Activated T-cell treated with anti-CD3 and anti-CD28 coated beads, Interleukin-2, amount 50 U/mL, for 4 hours (primary cell): ENCODE data around the gene C2orf15. TPM values are rescaled to one million over a fixed set of nuclear protein-coding genes. Genes with fewer than 3 reads are reported as not detected.

ENCODE experiments used
- ATAC-seq, 2 donors: fragments of 200-7000 bp; cut with Tn5 transposase; one replicate each; pipeline ENCODE4 v1.10.0; 2021
- DNase-seq: peaks from one replicate; pipeline ENCODE4 v3.0.0-alpha.2; 2020
- H3K27me3 Mint-ChIP-seq: one replicate; pipeline ENCODE4 v1.8.0; 2021; ENCODE audit warnings: low read depth, mixed read lengths
- H3K36me3 Mint-ChIP-seq: one replicate; pipeline ENCODE4 v1.8.0; 2022; ENCODE audit warnings: mixed read lengths; ENCODE audit not compliant: insufficient read depth
- H3K4me1 Mint-ChIP-seq: one replicate; pipeline ENCODE4 v1.8.0; 2021; ENCODE audit warnings: low read depth, mixed read lengths
- H3K4me3 Mint-ChIP-seq: one replicate; pipeline ENCODE4 v1.8.0; 2021; ENCODE audit warnings: mild to moderate bottlenecking, moderate library complexity, mixed read lengths
- H3K9me3 Mint-ChIP-seq: one replicate; pipeline ENCODE4 v1.8.0; 2021; ENCODE audit warnings: mixed read lengths
- total RNA-seq, 3 donors: library from RNA; stranded (reverse); gene quantifications; one replicate each; pipeline ENCODE4 v1.2.1, GENCODE V29; 2021

Gene C2orf15
- total RNA-seq, 3 donors from 2014 or later = 0.19 to 0.40 (median 0.37) TPM

DNA sequence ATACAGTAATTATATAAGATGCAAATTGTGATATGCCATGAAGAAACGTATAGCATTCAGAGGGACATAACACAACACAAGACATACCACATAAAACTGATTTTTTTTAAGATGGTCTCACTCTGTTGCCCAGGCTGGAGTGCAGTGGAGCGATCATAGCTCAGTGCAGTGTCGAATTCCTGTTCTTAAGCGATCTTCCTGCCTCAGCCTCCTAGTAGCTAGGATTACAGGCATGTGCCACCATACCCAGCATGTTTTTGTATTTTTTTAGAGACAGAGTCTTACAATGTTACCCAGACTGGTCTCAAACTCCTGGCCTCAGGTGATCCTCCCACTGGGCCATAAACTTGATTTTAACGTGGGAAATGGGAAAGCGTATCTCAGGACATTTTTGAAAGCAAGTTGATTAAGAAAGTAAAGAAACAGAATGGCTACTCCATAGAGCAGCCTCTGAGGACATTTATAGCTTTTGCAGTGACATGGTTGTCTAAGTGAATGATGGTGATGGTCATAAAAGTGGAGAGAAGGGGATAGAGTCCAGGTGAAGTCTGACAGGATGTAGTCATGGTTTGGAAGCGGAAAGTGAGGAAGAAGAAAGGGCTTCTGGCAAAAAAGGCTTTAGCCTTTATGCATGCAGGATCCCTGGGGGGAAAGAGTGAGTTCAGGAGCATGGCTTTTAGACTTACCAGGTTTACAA lies 10.8 kb downstream of the C2orf15 start:
- no peak for DNase-seq
- Mint-ChIP-seq H3K9me3 (no peaks in the 10 kb centered on the region), H3K27me3 (no peaks in the 10 kb centered on the region), H3K4me3 (no peak overlapping the region), H3K36me3 (peaks cover 6% of the 10 kb centered on the region), H3K4me1 (peaks cover 26% of the 10 kb centered on the region)
- ATAC-seq = no peak

DNA sequence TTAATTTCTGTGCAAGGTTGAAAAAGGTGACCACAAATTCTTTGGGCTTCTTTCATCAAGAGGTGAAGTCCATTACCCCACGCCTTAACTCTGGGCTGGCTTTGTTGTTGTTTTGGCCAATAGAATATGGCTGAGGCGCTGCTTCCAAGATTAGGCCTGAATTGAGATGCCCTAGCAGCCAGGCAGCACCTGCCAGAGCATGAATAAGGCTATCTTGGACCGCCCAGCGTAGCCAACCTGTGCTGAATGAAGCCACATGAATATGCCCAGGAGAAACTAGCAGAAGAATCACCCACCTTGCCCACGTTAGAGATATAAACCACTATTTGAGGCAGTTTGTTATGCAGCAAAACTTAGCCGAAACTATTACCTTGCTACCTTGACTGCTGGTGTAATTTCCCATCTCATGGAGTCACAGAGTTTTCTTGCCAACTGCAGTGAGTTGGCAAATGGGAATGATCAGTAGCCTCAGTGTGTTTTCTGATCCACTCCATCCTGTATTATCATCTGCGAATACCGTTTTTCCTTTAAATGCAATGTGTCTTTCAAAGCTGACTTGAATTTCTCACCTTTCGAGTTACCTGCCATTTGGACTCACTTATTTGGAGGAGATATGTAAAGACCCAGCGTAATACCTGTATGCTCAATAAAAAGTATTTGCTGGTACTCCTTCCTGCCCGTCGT lies 12.6 kb downstream of the C2orf15 start:
- H3K4me3 Mint-ChIP-seq = no peak overlapping the region
- ATAC-seq (no peak), DNase-seq (no peak)
- peaks cover 32% of the 10 kb centered on the region for H3K4me1 Mint-ChIP-seq
- no peaks in the 10 kb centered on the region for H3K27me3 Mint-ChIP-seq
- H3K36me3 Mint-ChIP-seq = peaks cover 16% of the 10 kb centered on the region
- no peaks in the 10 kb centered on the region for H3K9me3 Mint-ChIP-seq

DNA sequence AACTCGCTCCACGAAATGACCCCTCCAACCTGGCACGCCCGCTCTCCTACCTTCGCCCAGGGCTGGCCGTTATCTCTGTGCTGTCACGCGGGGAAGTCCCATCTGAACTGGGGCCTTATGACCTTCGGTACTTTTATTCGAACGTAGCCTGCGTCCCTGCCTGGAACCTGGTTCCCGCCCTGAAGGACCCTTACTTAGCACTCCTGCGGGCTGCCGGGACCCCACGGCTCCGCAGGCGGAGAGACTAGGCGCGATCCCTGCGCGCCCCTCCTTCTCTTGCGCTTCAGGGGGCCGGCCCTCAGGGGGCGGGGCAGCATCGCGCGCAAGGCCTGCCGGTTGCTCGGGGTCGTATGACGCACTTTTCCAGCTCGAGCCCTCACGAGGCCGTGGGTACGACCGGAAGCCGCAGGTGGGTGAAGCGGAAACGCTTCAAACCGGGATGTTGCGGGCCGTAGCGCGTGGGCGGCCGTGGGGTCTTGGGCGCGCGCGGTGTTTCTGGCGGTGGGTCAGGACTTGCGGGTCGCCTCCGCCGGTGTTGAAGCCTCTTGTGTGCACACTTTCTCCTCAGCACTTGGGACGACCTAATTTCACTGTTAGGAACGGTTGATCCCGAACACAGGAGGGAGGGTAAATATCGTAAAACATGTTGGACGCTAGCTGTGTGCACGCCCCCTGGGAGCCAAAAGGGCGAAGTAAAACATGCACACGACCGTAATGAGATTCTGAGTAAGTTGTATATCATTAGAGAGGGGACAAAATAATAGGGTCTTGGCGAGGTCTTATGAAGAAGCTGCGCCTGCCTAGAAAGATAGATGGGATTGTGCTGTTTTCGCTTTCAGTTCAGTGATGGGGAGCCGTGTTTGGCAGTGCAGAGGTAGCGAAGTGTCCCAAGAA lies 13.4 kb downstream of the C2orf15 start, which contains the start of the genes LIPT1 and TSGA10:
Gene LIPT1, plus strand, starts transcription at position 325 of the 894 bp plus-strand sequence. CDS start 6,991 bp downstream, outside the sequence.
Gene TSGA10, minus strand, starts transcription at position 300 of the 894 bp plus-strand sequence. CDS start 45,503 bp downstream, outside the sequence.
- H3K4me1 Mint-ChIP-seq = peaks cover 36% of the 10 kb centered on the region
- H3K4me3 Mint-ChIP-seq = no peak within 1 kb of the TSS
- peak; percentile 87 for DNase-seq

DNA sequence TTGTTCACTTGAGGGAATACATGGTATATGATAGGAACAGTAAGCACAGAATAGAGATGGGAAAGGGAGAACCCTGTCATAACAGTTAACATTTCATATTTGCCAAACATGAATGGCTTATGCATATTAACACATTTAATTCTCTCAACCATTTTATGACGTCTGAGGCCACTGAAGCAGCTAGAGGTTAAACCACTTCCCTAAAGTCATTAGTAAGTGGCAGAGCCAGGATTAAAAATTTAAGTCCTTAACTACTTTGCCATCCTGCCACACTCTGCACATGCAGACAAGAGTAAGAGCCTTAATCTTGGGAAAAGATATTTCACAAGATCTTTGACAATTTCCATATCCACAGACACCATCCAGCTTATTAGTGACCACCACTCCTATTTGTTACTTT lies 15.4 kb downstream of the C2orf15 start:
- DNase-seq = no peak
- Mint-ChIP-seq H3K27me3 (no peaks in the 10 kb centered on the region), H3K4me1 (peaks cover 31% of the 10 kb centered on the region), H3K9me3 (no peaks in the 10 kb centered on the region), H3K36me3 (peaks cover 17% of the 10 kb centered on the region), H3K4me3 (no peak overlapping the region)
- no peak for ATAC-seq

More for the DNA sequence above, 13.4 kb downstream of the C2orf15 start, which contains the start of the genes LIPT1 and TSGA10:
- Mint-ChIP-seq H3K36me3 (peaks cover 20% of the 10 kb centered on the region), H3K9me3 (no peaks in the 10 kb centered on the region), H3K27me3 (no peaks in the 10 kb centered on the region)
- ATAC-seq = peak; percentile 98 to 99

DNA sequence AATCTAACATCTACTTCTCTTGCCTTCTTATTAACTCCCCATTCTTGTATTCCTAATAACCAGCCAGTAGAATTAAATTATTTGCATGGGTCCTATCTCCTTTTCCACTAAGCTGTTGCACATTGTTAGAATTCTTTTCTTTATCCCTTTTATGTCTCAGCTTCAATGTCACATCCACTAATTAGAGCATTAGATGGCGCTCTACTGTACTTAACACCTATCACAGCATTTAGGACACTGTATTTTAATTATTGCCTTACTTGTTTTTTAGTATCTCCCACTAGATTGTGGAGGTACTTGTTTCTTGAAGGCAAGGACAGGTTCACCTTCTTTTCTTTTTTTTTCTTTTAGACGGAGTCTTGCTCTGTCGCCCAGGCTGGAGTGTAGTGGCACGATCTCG lies 17.1 kb downstream of the C2orf15 start:
- DNase-seq (no peak), ATAC-seq (no peak)
- Mint-ChIP-seq H3K4me3 (no peak overlapping the region), H3K27me3 (no peaks in the 10 kb centered on the region), H3K4me1 (peaks cover 33% of the 10 kb centered on the region), H3K9me3 (no peaks in the 10 kb centered on the region), H3K36me3 (peaks cover 24% of the 10 kb centered on the region)

DNA sequence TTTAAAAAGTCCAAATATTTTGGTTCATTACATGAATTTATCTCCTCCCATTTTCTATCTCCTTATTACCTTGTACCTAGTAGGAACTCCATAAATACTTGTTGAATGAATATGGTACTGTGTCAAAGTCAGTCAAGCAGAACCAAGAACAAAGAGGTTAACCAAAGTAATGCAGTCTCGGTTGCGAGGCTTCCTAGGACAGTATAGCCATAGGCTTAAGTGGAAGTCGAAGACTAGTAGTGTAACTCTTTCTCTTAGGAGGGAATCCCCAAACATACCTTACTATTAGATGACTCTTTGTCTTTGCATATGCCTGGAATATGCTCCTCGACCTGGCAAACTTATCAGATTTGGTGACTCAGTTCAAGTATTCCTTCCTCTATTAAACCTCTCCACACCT lies 18.1 kb downstream of the C2orf15 start:
- H3K4me3 Mint-ChIP-seq = no peak overlapping the region
- peaks cover 30% of the 10 kb centered on the region for H3K36me3 Mint-ChIP-seq
- H3K27me3 Mint-ChIP-seq = no peaks in the 10 kb centered on the region
- DNase-seq (no peak), ATAC-seq (no peak)
- H3K4me1 Mint-ChIP-seq = peaks cover 33% of the 10 kb centered on the region
- H3K9me3 Mint-ChIP-seq = no peaks in the 10 kb centered on the region

DNA sequence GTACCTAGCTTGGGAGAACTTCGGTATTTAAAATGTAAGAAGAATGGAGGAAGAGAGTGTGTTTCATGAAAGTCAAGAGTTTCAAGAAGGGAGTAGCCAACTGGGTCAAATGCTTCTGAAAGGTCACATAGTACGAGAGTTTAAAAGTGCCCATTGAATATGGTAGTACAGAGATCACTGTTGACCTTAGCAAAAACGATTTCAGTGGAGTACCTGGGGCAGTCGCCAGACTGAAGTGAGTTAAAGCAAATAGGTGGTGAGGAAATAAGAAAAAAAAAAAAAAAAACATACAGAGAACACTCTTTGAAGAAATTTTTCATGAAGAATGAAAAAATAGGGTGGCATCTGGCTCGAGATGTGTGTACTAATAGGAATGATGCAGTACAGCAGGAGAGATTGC lies 24.7 kb downstream of the C2orf15 start:
- ATAC-seq = no peak
- H3K36me3 Mint-ChIP-seq = peaks cover 43% of the 10 kb centered on the region
- DNase-seq = no peak

DNA sequence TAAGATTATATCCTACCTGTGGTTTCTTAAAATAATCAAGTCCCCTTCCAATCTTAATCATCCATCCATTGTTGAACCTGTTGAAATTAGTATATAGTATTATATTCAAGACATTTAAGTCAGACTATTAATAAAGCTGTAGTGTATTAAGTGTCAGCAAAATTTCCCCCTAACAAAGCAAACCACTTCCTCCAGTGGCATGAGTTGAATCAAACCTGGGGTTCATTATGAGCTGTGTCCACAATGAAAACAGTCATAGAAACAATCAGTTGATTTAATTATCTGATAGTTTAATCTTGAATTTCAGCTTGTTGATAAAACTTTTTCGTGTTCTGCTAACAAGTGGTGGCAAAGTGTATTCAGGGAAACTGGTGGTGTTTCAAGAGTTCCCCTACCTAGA lies 28.0 kb downstream of the C2orf15 start:
- ATAC-seq = no peak
- Mint-ChIP-seq H3K27me3 (no peaks in the 10 kb centered on the region), H3K9me3 (no peaks in the 10 kb centered on the region), H3K36me3 (peaks cover 38% of the 10 kb centered on the region), H3K4me3 (no peak overlapping the region), H3K4me1 (peaks cover 17% of the 10 kb centered on the region)
- no peak for DNase-seq

More for the DNA sequence above, 24.7 kb downstream of the C2orf15 start:
- Mint-ChIP-seq H3K27me3 (no peaks in the 10 kb centered on the region), H3K4me3 (no peak overlapping the region), H3K4me1 (peaks cover 12% of the 10 kb centered on the region), H3K9me3 (no peaks in the 10 kb centered on the region)

DNA sequence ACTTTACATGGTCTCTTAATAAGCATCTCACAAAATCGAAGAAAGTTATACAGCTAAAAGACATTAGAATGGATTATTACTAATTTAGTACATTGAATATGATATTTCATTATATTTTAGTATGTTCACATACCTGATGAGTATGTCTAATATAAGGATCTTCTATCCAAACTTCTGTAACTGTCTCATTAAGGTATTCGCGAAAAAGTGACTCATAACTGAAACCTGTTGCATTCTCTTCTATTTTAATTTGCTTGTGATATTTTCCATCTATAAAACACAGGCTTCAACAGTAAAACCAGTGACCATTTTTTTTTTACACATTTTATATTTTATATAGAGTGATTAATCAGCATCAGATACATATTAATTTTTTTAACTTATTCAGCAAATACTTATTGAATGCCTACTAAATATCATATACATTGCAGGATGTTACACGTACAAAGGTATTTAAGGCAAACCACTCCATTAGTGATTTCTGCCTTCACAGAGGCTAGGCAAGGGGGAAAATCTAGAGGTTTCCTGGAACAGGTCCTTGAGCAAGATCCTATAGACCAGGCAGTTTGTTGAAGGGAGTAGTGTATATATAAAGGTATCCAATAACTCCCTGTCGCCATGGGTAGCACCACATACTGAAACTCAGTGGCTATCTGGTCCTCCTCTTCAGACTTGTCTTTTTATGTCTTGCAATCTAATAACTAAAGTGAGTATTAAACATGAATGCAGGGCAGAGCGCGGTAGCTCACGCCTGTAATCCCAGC lies 30.1 kb downstream of the C2orf15 start:
- Mint-ChIP-seq H3K4me3 (no peak overlapping the region), H3K27me3 (no peaks in the 10 kb centered on the region), H3K36me3 (peaks cover 27% of the 10 kb centered on the region), H3K9me3 (no peaks in the 10 kb centered on the region), H3K4me1 (peaks cover 30% of the 10 kb centered on the region)
- DNase-seq (no peak), ATAC-seq (no peak)

DNA sequence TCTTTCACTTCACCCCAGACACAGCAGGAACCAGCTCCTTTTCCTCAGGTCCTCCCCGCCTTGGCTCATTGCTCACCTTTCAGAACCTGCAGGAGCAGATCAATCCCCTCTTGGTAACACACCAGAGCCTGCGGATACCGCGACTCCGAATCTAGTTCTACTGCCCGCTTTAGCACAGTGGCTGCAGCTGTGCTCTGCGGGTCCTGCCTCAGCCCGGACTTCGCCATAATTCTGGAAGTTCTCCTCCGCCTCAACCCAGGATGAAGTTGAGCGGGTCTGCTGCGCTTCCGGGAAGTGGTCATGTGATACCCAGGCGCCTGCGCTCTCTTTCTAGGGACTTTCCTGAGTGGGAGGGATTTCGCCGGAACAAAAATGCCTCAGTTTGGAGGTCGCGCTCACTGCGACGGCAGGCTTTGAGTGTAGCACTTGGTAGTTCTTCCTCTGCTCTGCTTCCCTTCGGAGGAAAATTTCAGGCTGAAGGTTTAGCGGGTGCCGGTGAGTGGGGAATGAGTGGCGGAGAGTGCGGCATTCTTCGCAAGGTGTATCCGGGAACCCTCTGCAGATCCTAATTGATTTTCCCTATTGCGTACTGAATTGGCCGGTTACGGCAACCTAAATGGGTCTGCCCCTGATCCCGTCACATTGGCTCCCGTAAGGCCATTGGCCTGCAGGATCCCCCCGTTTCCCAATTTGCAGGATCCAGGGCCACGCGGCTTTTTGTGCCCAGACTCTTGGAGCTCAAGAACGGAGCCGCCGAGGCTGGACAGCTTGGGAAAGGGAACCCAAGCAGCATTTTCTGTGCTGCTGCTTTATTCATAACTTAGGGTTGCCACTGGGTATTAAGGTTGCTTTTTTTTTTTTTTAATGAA lies 39.5 kb downstream of the C2orf15 start, which contains the start of the genes MITD1 and MRPL30:
Gene MITD1, minus strand, starts transcription at position 304 of the 869 bp plus-strand sequence. Its CDS starts 77 bp downstream, at position 227.
Gene MRPL30, plus strand, starts transcription at position 430 of the 869 bp plus-strand sequence. CDS start 5,020 bp downstream, outside the sequence.
- ATAC-seq (peak; percentile 92 to 94), DNase-seq (peak; percentile 81)
- Mint-ChIP-seq H3K27me3 (no peaks in the 10 kb centered on the region), H3K4me3 (peak within 1 kb of the TSS; percentile 100), H3K4me1 (peaks cover 57% of the 10 kb centered on the region), H3K36me3 (peaks cover 14% of the 10 kb centered on the region), H3K9me3 (no peaks in the 10 kb centered on the region)

DNA sequence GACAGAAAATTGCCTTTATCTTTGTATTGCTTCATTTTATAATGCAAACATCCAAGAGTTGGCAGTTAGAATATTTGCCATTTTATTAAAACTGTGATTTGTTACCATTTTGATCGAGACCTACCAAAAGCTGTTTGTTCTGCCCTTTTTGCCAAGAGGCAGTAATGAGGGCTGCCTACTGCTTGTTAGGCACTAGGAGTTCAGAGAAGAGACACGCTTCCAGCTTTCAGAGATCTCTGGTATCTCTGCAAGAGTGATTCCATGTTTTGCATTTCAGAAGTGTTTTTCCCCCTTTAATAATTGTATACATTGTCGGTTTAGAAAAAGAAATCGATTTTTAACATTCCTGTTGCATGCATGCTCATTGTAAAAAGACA lies 40.1 kb downstream of the C2orf15 start:
- H3K36me3 Mint-ChIP-seq = peaks cover 14% of the 10 kb centered on the region

DNA sequence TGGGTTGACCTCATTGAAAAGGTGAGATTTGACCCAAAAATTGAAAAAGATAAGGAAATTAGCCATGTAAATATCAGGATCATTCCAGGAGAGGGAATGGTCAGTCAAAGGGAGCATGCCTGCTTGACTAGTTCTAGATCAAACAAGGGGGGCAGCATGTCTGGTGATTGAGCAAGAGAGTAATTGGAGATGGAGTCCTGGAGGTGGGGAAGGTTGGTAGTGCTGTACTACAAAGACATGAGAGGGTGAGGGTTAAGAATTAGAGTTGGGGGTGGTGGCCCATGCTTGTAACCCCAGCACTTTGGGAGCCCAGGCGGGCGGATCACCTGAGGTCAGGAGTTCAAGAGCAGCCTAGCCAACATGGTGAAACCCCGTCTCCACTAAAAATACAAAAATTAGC lies 41.5 kb downstream of the C2orf15 start:
- Mint-ChIP-seq H3K27me3 (no peaks in the 10 kb centered on the region), H3K4me3 (peak overlapping the region; percentile 100), H3K4me1 (peaks cover 47% of the 10 kb centered on the region), H3K36me3 (peaks cover 12% of the 10 kb centered on the region), H3K9me3 (no peaks in the 10 kb centered on the region)
- no peak for DNase-seq
- no peak for ATAC-seq

More for the DNA sequence above, 40.1 kb downstream of the C2orf15 start:
- Mint-ChIP-seq H3K4me1 (peaks cover 56% of the 10 kb centered on the region), H3K27me3 (no peaks in the 10 kb centered on the region), H3K9me3 (no peaks in the 10 kb centered on the region), H3K4me3 (peak overlapping the region; percentile 100)
- no peak for DNase-seq
- no peak for ATAC-seq

DNA sequence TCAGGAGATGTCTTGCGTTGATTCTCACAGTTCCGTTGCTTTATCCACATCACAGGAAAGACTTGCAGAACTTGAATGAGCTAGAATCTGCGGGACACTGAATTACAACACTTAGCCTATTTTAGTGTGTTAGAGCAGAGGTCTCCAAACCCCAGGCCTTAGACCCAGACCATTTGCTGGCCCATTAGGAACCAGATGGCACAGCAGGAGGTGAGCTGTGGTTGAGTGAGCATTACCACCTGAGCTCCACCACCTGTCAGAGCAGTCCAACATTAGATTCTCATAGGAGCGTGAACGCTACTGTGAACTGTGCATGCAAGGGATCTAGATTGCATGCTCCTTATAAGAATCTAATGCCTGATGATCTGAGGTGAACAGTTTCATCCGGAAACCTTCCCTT lies 43.3 kb downstream of the C2orf15 start:
- no peaks in the 10 kb centered on the region for H3K9me3 Mint-ChIP-seq
- ATAC-seq = no peak
- H3K36me3 Mint-ChIP-seq = peaks cover 16% of the 10 kb centered on the region
- no peak overlapping the region for H3K4me3 Mint-ChIP-seq
- peaks cover 34% of the 10 kb centered on the region for H3K4me1 Mint-ChIP-seq
- no peak for DNase-seq
- no peaks in the 10 kb centered on the region for H3K27me3 Mint-ChIP-seq
